GM15510 (cell line): ENCODE data around the gene GRID1.
A peak's percentile ranks its signal among the peaks of the same experiment; 100 is the strongest.

Source experiments
- POLR2A ChIP-seq: IDR thresholded peaks from 3 replicates; pipeline ENCODE4 v1.6.1; 2011; ENCODE audit warnings: borderline replicate concordance; ENCODE audit not compliant: insufficient read length; ENCODE audit errors: extremely low read depth

GRID1 gene

DNA sequence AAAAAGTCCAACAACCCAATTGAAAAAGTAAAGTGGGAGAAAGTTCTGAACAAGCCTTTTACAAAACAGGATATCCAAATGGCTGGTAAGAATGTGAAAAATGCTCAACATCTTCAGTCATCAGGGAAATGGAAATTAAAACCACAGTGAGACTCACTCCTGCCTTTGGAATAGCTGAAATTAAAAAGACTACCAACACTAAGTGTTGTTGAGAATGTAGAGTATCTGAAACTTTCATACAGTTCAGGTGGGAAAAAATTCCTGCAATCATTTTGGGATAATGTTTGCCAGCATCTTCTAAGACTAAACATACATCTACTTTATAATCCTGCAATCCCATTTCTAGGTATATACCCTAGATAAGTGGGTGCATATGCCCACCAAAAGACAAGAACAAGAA lies 395.1 kb downstream of the GRID1 start:
- no peak for TF ChIP-seq POLR2A

DNA sequence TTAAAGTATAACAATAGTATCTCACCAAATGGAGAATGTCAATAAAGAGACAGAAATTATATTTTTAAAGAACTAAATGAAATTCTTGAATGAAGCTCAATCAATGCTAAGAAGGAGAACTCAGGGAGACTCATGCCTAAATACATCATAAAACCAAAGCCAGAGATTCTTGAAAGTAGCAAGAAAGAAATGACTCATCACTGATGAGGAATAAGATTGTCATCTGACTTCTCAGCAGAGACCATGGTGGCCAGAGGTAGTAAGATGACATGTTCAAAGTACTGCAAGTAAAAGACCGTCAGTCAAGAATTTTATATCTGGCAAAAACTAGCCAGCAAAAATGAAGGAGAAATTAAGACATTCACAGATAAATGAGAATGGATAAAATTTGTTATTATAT lies 399.0 kb downstream of the GRID1 start:
- no peak for TF ChIP-seq POLR2A

DNA sequence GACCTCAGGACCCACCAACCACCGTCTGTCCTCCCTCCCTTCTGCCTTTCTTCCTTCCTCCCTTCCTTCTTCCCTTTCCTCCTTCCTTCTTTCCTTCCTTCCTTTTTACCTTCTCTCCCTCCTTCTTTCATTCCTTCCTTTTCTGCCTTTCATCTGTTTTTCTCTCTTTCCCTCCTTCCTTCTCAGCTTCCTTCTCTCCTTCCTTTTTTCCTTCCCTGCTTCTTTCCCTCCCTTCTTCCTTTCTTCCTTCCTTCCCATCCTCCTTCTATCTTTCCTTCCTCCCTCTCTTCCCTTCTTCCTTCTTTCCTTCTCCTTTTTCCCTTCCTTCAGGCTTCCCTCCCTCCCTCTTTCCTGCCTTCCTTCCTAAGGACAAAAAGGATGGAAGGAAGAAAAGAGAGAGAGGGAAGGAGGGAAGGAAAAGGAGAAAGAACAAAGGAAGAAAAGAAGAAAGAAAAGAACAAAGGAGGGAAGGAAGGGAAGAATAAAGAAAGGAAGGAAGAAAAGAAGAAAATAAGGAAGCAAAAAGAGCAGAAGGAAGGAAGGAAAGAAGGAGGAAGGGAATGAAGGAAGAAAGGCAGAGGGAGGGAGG lies 405.0 kb downstream of the GRID1 start:
- no peak for TF ChIP-seq POLR2A

DNA sequence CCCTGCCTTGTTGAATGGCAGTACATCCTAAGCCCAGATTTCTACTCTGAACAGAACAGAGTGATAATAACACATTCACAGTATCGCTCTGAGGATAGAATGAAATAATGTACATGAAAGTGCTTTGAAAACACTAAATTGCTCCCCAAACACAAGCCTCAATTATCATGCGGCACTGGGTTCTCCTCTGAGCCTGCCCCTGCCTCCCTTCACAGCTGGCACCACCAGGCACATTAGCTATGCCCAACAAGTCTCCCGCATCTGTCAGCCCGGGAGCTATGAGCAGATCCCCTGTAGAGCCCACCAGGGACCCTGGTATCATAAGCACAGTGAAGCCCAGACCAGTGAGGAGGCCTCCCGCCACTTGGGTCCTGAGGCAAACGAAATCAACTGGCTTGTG lies 405.5 kb downstream of the GRID1 start:
- no peak for TF ChIP-seq POLR2A

- no peak for TF ChIP-seq POLR2A
Measured at GRCh38 chr10:85959239-85959638, 407.4 kb downstream of the GRID1 start.

DNA sequence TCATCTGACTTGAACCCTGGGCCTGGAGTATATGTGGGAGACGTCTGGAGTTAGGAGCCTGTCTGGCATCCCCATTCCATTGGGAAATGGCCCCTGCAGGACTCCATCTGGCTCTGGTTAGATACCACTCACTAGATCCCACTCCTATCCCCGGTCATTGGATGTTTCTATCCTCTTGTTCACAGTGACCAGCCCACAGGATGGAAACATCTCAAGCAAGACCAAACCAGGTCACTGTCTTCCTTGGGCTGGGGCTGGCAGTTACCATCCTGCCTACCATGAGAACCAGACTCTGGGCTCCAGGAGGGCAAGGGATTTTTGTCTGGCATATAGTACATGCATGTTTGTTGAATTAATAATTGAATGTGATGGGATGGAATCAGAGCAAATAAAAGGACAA lies 415.7 kb downstream of the GRID1 start:
- TF ChIP-seq POLR2A, result no peak

DNA sequence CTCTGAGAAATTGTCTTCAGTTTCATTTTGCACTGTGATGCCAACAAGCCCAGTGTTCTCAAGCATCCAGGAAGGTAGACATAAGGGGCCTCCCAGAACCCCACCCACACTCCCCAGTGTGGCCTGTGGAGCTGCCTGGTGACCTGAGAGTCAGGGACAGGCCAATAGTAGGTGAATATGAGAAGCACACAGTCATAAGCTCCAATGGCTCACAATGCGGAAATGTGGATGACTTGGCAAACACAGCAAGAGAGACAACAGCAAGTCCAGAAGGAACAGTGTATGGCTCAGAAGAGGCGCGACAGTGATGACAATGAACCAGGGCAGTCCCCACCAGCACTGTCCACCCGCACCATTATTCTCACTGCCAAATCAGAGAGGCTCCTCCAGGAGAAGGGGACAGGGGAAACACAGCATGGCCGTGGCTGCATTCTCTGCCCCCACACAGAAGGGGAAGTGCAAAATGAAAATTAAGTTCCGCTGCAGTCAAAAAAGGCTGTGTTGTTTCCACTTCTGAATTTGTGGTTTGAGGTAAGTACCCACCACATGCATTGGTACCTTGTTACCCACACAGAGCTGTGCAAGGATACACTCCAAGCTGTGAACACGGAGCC lies 419.8 kb downstream of the GRID1 start:
- peak; percentile 36 for TF ChIP-seq POLR2A

GRCh38 chr10:85936161-85936560 lies 430.4 kb downstream of the GRID1 start:
- no peak for TF ChIP-seq POLR2A

- TF ChIP-seq POLR2A, result no peak
Measured at GRCh38 chr10:85934586-85934985, 432.0 kb downstream of the GRID1 start.

DNA sequence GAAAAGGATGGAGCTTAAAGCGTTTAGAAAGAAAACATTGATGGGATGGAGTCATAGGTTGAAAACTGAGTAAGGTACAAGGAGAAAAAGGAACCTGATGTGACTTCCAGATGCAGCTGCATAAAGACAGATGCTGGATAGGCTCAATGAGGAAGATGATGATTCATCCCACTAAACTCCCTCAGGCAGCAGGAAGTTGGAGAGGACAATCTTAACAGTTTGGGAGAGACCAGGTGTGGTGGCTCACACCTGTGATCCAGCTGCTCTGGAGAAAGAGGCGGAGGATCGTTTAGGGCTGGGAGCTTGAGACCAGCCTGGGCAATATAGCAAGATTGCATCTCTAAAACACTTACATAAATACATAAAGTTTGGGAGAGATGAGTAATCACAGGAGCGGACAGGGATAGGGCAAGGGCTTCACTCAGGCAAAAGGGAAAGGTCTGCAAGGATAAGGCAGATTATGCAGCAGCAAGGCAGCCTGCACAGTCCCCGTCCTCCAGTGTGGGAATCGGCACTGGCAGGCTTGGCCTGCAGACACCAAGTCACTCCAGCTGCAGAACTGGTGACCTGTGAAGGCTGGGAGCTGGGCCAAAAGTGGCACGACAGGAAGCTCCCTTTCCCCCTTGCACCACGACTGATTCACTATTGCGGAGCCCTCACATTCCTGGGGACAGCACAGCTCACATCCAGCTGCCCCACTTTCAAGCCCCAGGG lies 438.5 kb downstream of the GRID1 start:
- no peak for TF ChIP-seq POLR2A

- no peak for TF ChIP-seq POLR2A
Measured at GRCh38 chr10:85926986-85927385, 439.6 kb downstream of the GRID1 start.

GRCh38 chr10:85926136-85926535 lies 440.5 kb downstream of the GRID1 start:
- no peak for TF ChIP-seq POLR2A

- no peak for TF ChIP-seq POLR2A
Measured at GRCh38 chr10:85925201-85925750, 441.3 kb downstream of the GRID1 start.

- TF ChIP-seq POLR2A, result no peak
Measured at GRCh38 chr10:85924382-85925102, 442.1 kb downstream of the GRID1 start.

GRCh38 chr10:85922356-85923129 lies 444.1 kb downstream of the GRID1 start:
- no peak for TF ChIP-seq POLR2A

- TF ChIP-seq POLR2A, result no peak
Measured at GRCh38 chr10:85921789-85922188, 444.8 kb downstream of the GRID1 start.
